GM10266 (cell line): ENCODE measurements around the gene NOL11.

ENCODE experiments used
- DNase-seq: peaks from one replicate; pipeline ENCODE4 v3.0.0; 2012; ENCODE audit errors: extremely low spot score
- TF ChIP-seq, protein P1 (sequence below): IDR thresholded peaks from 2 replicates; pipeline ENCODE4 v1.5.1; 2012; ENCODE audit warnings: mild to moderate bottlenecking, low read depth; ENCODE audit not compliant: control insufficient read depth, insufficient read depth; ENCODE audit errors: missing control alignments

Gene NOL11

DNA sequence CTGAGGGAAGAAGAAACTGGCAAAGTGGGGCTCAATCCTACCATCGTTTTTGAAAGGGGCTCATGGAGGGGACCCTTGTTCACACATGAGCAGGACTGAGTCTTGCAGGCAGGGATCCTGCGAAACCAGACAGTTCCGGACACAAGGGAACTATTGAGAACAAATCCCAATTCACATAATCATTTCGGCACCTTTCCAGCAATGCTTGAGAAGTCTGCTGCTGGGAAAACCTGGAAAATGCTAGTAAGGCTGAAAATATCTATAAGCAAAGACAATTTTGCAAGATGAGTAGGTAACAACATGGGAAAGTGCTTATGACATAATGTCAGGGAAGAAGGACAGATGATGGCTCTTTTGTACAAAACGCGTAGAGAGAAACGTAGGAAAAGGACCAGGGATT is 55.5 kb downstream of the NOL11 start:
- no peak for DNase-seq

DNA sequence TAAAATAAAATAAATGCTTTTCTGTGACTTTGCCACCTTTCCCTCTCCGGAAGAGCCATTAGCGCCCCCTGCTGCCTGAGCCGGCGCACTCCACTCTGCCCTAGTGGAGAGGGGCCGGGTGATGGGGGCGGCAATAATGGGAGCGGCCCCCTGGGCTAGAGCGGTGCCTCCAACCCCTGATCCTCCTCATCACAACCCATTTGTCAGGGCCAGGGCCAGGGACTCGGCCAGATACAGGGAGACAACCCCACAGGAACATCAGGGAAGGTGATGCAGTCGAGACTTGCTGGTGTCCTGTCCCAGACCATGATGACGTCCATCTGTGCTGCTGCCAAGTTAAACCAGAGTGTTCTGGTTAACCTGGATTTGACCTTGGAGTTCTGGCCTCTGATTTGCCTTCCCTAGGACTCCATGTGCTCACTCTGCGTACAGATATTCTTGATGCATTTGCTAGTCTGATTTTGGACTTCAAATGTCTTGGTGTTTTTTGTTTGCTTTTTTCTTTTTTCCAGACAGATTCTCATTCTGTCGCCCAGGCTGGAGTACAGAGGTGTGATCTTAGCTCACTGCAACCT is 61.4 kb downstream of the NOL11 start:
- TF ChIP-seq, protein P1, sequence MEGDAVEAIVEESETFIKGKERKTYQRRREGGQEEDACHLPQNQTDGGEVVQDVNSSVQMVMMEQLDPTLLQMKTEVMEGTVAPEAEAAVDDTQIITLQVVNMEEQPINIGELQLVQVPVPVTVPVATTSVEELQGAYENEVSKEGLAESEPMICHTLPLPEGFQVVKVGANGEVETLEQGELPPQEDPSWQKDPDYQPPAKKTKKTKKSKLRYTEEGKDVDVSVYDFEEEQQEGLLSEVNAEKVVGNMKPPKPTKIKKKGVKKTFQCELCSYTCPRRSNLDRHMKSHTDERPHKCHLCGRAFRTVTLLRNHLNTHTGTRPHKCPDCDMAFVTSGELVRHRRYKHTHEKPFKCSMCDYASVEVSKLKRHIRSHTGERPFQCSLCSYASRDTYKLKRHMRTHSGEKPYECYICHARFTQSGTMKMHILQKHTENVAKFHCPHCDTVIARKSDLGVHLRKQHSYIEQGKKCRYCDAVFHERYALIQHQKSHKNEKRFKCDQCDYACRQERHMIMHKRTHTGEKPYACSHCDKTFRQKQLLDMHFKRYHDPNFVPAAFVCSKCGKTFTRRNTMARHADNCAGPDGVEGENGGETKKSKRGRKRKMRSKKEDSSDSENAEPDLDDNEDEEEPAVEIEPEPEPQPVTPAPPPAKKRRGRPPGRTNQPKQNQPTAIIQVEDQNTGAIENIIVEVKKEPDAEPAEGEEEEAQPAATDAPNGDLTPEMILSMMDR, result peak; percentile 66

More for the DNA sequence above, 55.5 kb downstream of the NOL11 start:
- TF ChIP-seq, protein P1, result no peak

DNA sequence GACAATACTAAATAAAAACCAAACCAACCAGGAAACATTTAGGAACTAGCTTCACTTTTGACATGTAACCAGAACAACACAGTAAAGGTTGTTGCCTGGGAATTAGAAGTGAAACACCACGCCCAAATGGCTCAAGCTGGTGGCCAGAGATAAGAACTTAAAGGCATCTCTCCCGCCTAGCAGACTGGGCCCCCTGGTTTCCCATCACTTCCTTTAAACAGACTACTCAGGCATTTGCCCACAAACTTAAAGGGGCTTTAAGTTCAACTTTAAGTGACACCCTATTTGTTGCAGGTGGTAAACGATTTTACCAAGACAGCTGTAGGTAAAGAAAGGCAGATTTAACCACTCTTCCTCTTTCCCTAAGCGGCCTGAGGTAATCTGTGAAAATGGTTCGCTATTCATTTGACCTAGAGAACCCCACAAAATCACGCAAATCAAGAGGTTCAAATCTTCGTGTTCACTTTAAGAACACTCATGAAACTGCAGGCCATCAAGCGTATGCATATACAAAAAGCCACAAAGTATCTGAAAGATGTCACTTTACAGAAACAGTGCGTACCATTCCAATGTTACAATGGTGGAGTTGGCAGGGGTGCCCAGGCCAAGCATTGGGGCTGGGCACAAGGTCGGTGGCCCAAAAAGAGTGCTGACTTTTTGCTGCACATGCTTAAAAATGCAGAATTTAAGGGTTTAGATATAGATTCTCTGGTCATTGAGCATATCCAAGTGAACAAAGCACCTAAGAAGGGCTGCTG is 66.8 kb downstream of the NOL11 start:
- TF ChIP-seq, protein P1, result no peak
- no peak for DNase-seq

More for the DNA sequence above, 61.4 kb downstream of the NOL11 start:
- DNase-seq, result peak; percentile 41

DNA sequence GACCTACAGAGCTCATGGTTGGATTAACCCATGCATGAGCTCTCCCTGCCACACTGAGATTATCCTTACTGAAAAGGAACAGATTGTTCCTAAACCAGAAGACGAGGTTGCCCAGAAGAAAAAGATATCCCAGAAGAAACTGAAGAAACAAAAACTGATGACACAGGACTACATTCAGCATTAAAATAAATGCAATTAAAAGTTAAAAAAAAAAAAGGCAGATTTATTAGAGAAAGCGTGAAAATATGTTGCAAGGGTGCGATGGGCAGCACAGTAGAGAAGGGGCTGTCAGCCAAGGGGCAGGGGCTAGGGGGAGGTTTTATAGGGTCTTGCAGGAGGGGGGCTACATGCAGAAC is 67.4 kb downstream of the NOL11 start:
- TF ChIP-seq, protein P1, result no peak
- DNase-seq, result no peak

DNA sequence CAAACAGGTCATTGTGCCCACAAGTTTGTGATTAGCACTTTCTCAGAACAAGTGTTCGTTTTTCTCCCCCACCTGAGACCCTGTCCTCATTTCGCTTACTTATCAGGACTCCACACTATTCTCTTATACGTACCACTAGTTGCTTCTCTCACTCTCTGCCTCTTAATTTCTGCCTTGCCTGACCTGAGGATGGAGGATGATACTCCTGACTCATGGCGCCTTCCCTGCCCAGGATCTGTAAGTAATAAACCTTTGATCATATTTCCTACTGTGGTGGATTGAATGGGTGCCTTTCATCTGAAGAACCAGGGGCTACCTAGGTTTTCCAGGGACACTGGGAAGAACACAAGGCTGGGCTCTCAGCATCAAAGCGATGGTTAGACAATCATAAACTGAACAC is 67.8 kb downstream of the NOL11 start:
- TF ChIP-seq, protein P1, result no peak
- no peak for DNase-seq
